ENCODE data around the gene NUDT21.

GRCh38 chr16:56450275-56450985 lies 702 bp downstream of the NUDT21 start:
- TF ChIP-seq CREB1 (IDR thresholded peaks at IDR 0.05; ENCODE audit: low read depth), result no peak
- TF ChIP-seq MAX (IDR thresholded peaks at IDR 0.05), result no peak
- no peak for TF ChIP-seq TAF1 (IDR thresholded peaks at IDR 0.05; ENCODE audit: low read depth)
- TF ChIP-seq EP300 (IDR thresholded peaks at IDR 0.05; ENCODE audit: borderline replicate concordance), result no peak
- TF ChIP-seq CEBPB (IDR thresholded peaks at IDR 0.05), result no peak
- TF ChIP-seq FOXM1 (IDR thresholded peaks at IDR 0.05; ENCODE audit: borderline replicate concordance, low read depth), result no peak
- no peak for TF ChIP-seq ZBTB7A (IDR thresholded peaks at IDR 0.05; ENCODE audit: low read depth)
- TF ChIP-seq TEAD4 (IDR thresholded peaks at IDR 0.05), result no peak
- no peak for TF ChIP-seq RAD21 (IDR thresholded peaks at IDR 0.05; ENCODE audit: low read depth)
- no peak for TF ChIP-seq YY1 (IDR thresholded peaks at IDR 0.05; ENCODE audit: low read depth)
- no peak for TF ChIP-seq USF1 (IDR thresholded peaks at IDR 0.05)
- no peak for TF ChIP-seq TCF12 (IDR thresholded peaks at IDR 0.05; ENCODE audit: low read depth)
- no peak for TF ChIP-seq NFIC (IDR thresholded peaks at IDR 0.05)

Measured in Ishikawa (cell line).